CD8-positive, alpha-beta memory T cell (primary cell): ENCODE measurements around the gene SEMA3B. TPM values are rescaled to one million over a fixed set of nuclear protein-coding genes. Genes with fewer than 3 reads are reported as not detected.

ENCODE experiments used
- CTCF ChIA-PET: fragments of 350-600 bp; sonication (Branson Sonifier 250); formaldehyde crosslinking; loops from one replicate; lab custom pipeline; 2021; ENCODE audit warnings: antibody characterized with exemption; lab: Charles Lee
- POLR2A ChIA-PET: fragments of 350-600 bp; sonication (Branson Sonifier 250); formaldehyde crosslinking; loops from one replicate; lab custom pipeline; 2021; ENCODE audit warnings: antibody characterized with exemption; lab: Charles Lee
- DNase-seq, 5 donors: peaks; one replicate each; pipeline versions ENCODE4 v3.0.0 to v3.0.0-alpha.2; 2020 to 2022; ENCODE audit warnings: mixed read lengths in 1 of 5
- H3K27ac ChIP-seq: one replicate; pipeline ENCODE4 v1.7.0; 2013; ENCODE audit warnings: low read depth, mild to moderate bottlenecking, low read length, moderate library complexity
- H3K27me3 ChIP-seq: 2 replicates; pipeline ENCODE4 v1.7.0; 2013; ENCODE audit warnings: low read length, mild to moderate bottlenecking; ENCODE audit not compliant: insufficient read depth, poor library complexity, severe bottlenecking
- H3K36me3 ChIP-seq: 2 replicates; pipeline ENCODE4 v1.7.0; 2013; ENCODE audit warnings: mild to moderate bottlenecking, low read length, moderate library complexity; ENCODE audit not compliant: insufficient read depth
- H3K4me1 ChIP-seq: 2 replicates; pipeline ENCODE4 v1.7.0; 2013; ENCODE audit warnings: mild to moderate bottlenecking, low read length, moderate library complexity; ENCODE audit not compliant: insufficient read depth
- H3K4me3 ChIP-seq: 2 replicates; pipeline ENCODE4 v1.7.0; 2013; ENCODE audit warnings: mild to moderate bottlenecking, low read length
- H3K9me3 ChIP-seq: 2 replicates; pipeline ENCODE4 v1.7.0; 2013; ENCODE audit warnings: mild to moderate bottlenecking, low read length
- H3K27ac Mint-ChIP-seq, 8 donors: one replicate each; pipeline ENCODE4 v1.8.0; 2020 to 2021; ENCODE audit warnings: mixed read lengths in 8 of 8, mild to moderate bottlenecking in 6 of 8, inconsistent platforms in 3 of 8, moderate library complexity in 3 of 8
- H3K27me3 Mint-ChIP-seq, 2 donors: one replicate each; pipeline ENCODE4 v1.8.0; 2020 to 2021; ENCODE audit warnings: mixed read lengths in 2 of 2, mild to moderate bottlenecking in 1 of 2, moderate library complexity in 1 of 2
- H3K36me3 Mint-ChIP-seq, 3 donors: one replicate each; pipeline ENCODE4 v1.8.0; 2020 to 2021; ENCODE audit warnings: mixed read lengths in 3 of 3, inconsistent platforms in 1 of 3, mild to moderate bottlenecking in 1 of 3
- H3K4me1 Mint-ChIP-seq, 3 donors: one replicate each; pipeline ENCODE4 v1.8.0; 2020 to 2021; ENCODE audit warnings: mixed read lengths in 3 of 3, inconsistent platforms in 1 of 3, mild to moderate bottlenecking in 1 of 3
- H3K4me3 Mint-ChIP-seq, 7 donors: one replicate each; pipeline ENCODE4 v1.8.0; 2020 to 2021; ENCODE audit warnings: mixed read lengths in 7 of 7, mild to moderate bottlenecking in 6 of 7, moderate library complexity in 4 of 7, inconsistent platforms in 2 of 7
- H3K9me3 Mint-ChIP-seq, 5 donors: one replicate each; pipeline ENCODE4 v1.8.0; 2020 to 2022; ENCODE audit warnings: mixed read lengths in 5 of 5, mild to moderate bottlenecking in 3 of 5, moderate library complexity in 2 of 5, inconsistent platforms in 1 of 5
- polyA plus RNA-seq: library from polyadenylated mRNA; unstranded; fragments of 300-500 nt; fragmentation: Illumina TruSeq; gene quantifications from one replicate; pipeline ENCODE4 v1.2.3, GENCODE V29; 2021
- total RNA-seq, 2 experiments: library from RNA; stranded (reverse); gene quantifications; one replicate each; pipeline ENCODE4 v1.2.3, GENCODE V29; 2021

The SEMA3B gene
- total and polyA plus RNA-seq, 3 experiments from 2014 or later: 0.22 TPM; not detected in 2

DNA sequence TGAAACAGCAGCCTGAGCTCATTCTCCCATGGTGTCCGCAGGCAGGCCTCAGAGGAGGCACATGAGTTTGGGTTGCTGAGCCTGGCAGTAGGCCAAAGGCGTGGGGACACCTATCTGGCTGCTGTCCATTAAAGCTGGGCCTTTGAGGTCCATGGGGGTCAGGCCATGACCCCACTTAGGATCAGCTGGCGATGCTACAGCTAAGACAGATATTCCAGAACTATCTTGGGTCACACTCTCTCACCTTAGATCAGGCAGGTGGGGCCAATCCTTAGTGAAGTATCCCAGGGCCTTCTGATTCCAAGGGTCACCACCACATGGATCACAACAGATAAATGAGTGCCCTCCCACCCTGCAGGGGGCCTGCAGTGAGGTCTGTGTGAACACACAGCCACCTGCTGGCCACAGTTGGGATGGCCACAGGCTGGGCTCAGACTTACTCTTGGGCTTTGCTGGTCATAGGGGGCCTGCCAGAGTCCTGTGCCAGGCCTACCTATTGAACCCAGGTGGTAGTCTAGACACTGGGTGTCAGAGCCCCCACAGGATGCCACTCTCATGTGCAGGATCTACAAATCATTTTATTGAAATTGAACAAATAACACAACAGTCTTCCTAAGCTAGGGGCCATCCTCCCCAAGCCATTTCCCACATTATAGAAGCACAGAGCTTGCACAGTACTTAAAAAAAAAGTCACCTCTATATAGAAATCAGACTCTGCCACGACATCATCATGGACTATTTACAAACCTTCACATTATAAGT lies 55.6 kb downstream of the SEMA3B start:
- Mint-ChIP-seq H3K27me3 (peaks cover 0 to 1% of the 10 kb centered on the region in 2 donors), H3K9me3 (no peaks in the 10 kb centered on the region), H3K27ac (peak overlapping the region; percentile 31 to 89 (median 64)), H3K4me1 (peaks cover 30 to 51% (median 36%) of the 10 kb centered on the region in 3 donors), H3K4me3 (peak overlapping the region in 2 of 7 donors; percentile 5 to 85), H3K36me3 (peaks cover 0 to 30% (median 0%) of the 10 kb centered on the region in 3 donors)
- H3K4me3 ChIP-seq: no peak overlapping the region
- no peaks in the 10 kb centered on the region for H3K9me3 ChIP-seq
- CTCF ChIA-PET: interaction anchor here (0.8 to 3.3 kb wide), 18 partner anchors 8 to 130 kb away, joined by 3 to 22 read pairs (median 4); partner anchors contain the start of genes HYAL3 and NAA80
- no peak overlapping the region for H3K27ac ChIP-seq
- peaks cover 6% of the 10 kb centered on the region for H3K36me3 ChIP-seq
- POLR2A ChIA-PET: interaction anchor here (2.0 kb wide), 1 partner anchor 13 kb away, joined by 6 read pairs; no protein-coding TSS in a partner anchor
- no peaks in the 10 kb centered on the region for H3K27me3 ChIP-seq
- peak; percentile 39 to 75 (median 50) for DNase-seq
- H3K4me1 ChIP-seq: peaks cover 35% of the 10 kb centered on the region

DNA sequence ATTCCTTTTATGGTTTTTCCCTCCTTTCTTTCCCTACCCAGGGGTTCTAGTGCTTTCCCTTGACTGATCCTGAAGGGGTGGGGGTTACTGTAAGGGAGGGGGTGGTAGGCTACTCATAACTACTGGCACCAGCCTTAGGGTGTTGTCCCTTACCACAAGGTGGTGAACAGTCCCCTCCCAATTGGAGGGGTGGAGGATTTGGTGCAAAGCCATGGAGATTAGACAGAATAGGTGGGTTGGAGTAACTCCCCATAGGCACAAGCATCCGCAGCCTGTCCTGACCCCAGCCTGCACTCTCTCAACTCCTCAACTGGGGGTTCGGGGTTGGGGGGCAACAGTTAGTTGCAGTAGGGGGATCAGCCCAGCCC lies 56.1 kb downstream of the SEMA3B start:
- H3K4me3 ChIP-seq: no peak overlapping the region
- Mint-ChIP-seq H3K4me1 (peaks cover 25 to 45% (median 31%) of the 10 kb centered on the region in 3 donors), H3K36me3 (peaks cover 0 to 35% (median 0%) of the 10 kb centered on the region in 3 donors), H3K4me3 (peak overlapping the region in 3 of 7 donors; percentile 47 to 85 (median 76)), H3K27me3 (peaks cover 0 to 1% of the 10 kb centered on the region in 2 donors), H3K9me3 (no peaks in the 10 kb centered on the region), H3K27ac (peak overlapping the region in 5 of 8 donors; percentile 33 to 80 (median 70))
- no peaks in the 10 kb centered on the region for H3K9me3 ChIP-seq
- H3K27me3 ChIP-seq: no peaks in the 10 kb centered on the region
- H3K27ac ChIP-seq: no peak overlapping the region
- peaks cover 29% of the 10 kb centered on the region for H3K4me1 ChIP-seq
- DNase-seq: no peak
- peaks cover 11% of the 10 kb centered on the region for H3K36me3 ChIP-seq
- CTCF ChIA-PET: interaction anchor here (1.0 to 3.3 kb wide), 11 partner anchors 11 to 131 kb away, joined by 3 to 22 read pairs (median 4); partner anchors contain the start of genes HYAL3 and NAA80
- POLR2A ChIA-PET: no interaction called here

DNA sequence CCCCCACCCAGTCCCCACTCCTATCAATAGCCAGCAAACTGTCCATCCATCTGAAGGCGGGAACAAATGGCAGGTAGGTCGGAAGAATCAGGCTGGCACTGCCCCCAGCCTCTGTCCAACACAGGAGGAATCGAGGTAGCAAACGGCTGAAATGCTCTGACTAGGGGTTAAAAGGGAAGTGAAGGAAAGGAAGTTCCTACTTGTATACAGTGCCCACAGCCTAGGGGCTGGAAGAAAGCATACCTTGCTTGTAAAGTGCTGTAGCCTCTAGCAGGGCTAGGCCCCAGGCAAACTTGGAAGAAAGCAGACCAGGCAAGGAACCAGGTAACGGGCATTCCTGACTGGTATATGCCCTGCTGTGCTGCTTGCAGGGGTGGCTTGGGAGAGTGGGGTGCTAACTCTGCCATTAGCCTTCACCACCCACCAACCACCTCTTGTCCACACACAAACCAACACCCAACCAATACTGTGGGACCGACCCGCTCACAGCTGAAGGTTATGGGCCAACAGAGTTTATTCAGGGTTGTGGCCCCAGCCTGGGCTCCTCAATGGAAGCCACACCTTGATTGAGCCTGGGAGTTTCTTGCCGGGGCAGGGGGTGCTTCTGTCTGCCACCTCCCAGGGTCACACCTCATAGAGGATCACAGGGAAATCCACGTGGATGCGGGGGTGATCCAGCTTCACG lies 56.7 kb downstream of the SEMA3B start:
- H3K27me3 ChIP-seq: no peaks in the 10 kb centered on the region
- CTCF ChIA-PET: interaction anchor here (1.0 to 3.3 kb wide), 4 partner anchors 11 to 26 kb away, joined by 3 to 22 read pairs (median 12); partner anchors contain the start of genes HYAL3 and NAA80
- POLR2A ChIA-PET: interaction anchor here (3.9 kb wide), 1 partner anchor 12 kb away, joined by 57 read pairs; no protein-coding TSS in a partner anchor
- no peaks in the 10 kb centered on the region for H3K9me3 ChIP-seq
- Mint-ChIP-seq H3K27ac (peak overlapping the region in 5 of 8 donors; percentile 45 to 80 (median 66)), H3K36me3 (peaks cover 0 to 41% (median 0%) of the 10 kb centered on the region in 3 donors), H3K27me3 (peaks cover 0 to 1% of the 10 kb centered on the region in 2 donors), H3K9me3 (no peaks in the 10 kb centered on the region), H3K4me1 (peaks cover 20 to 40% (median 26%) of the 10 kb centered on the region in 3 donors), H3K4me3 (peak overlapping the region in 3 of 7 donors; percentile 47 to 85 (median 76))
- peaks cover 15% of the 10 kb centered on the region for H3K36me3 ChIP-seq
- H3K4me1 ChIP-seq: peaks cover 24% of the 10 kb centered on the region
- DNase-seq: no peak
- no peak overlapping the region for H3K4me3 ChIP-seq
- no peak overlapping the region for H3K27ac ChIP-seq

DNA sequence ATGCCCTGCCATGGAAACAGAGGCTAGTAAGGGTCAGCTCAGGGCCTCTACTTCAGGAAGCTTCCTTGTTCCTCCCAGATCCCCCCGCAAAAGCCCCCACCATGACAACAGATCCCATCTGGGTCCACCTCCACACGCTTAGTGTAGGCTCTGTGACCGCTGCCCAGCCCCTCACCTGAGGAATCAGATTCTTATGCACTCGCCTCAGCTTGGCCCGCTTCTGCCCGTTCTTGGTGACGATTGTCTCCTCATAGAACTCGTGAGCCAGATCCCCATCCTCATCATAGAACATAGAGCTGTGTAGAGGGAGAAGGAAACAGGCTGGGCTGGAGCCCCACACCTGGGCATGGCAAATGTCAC lies 57.2 kb downstream of the SEMA3B start:
- ChIA-PET POLR2A (interaction anchor here (3.9 kb wide), 1 partner anchor 11 kb away, joined by 57 read pairs; no protein-coding TSS in a partner anchor), CTCF (interaction anchor here (1.4 to 3.3 kb wide), 2 partner anchors 11 to 67 kb away, joined by 3 to 22 read pairs; no protein-coding TSS in a partner anchor)
- no peaks in the 10 kb centered on the region for H3K27me3 ChIP-seq
- no peaks in the 10 kb centered on the region for H3K9me3 ChIP-seq
- DNase-seq: no peak
- Mint-ChIP-seq H3K36me3 (peaks cover 0 to 44% (median 0%) of the 10 kb centered on the region in 3 donors), H3K4me1 (peaks cover 20 to 38% (median 24%) of the 10 kb centered on the region in 3 donors), H3K27me3 (peaks cover 0 to 1% of the 10 kb centered on the region in 2 donors), H3K27ac (peak overlapping the region in 6 of 8 donors; percentile 29 to 70 (median 60)), H3K9me3 (no peaks in the 10 kb centered on the region), H3K4me3 (peak overlapping the region; percentile 32 to 97 (median 45))
- peaks cover 22% of the 10 kb centered on the region for H3K4me1 ChIP-seq
- H3K27ac ChIP-seq: no peak overlapping the region
- H3K36me3 ChIP-seq: peaks cover 21% of the 10 kb centered on the region
- H3K4me3 ChIP-seq: no peak overlapping the region

DNA sequence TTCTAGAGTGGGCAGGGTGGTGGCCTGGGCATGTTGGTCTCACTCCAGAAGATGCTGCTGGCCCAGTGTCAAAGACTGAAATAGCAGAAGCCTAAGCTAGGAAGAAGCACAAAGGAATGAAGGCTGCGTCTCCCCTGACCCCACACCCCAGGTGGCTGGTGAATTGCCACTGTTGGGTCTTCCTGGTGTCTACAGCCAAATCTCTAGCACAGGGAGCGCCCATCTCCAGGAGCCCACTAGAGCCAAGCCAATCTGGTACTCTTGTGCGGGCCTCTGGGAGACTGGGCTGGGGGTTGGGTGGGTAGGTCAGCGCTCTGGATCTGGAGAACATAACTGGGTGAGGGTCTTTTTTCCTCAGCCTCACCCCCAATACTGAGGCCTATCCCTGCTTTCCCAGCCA lies 58.2 kb downstream of the SEMA3B start:
- Mint-ChIP-seq H3K36me3 (peaks cover 0 to 53% (median 0%) of the 10 kb centered on the region in 3 donors), H3K4me1 (peaks cover 23 to 43% (median 26%) of the 10 kb centered on the region in 3 donors), H3K4me3 (peak overlapping the region; percentile 82 to 97 (median 91)), H3K27me3 (peaks cover 0 to 1% of the 10 kb centered on the region in 2 donors), H3K9me3 (no peaks in the 10 kb centered on the region), H3K27ac (peak overlapping the region; percentile 15 to 96 (median 86))
- ChIA-PET CTCF (interaction anchor here (0.7 to 2.5 kb wide), 8 partner anchors 8 to 134 kb away, joined by 3 to 19 read pairs (median 4); partner anchors contain the start of genes IFRD2 and RASSF1), POLR2A (interaction anchor here (0.8 to 3.9 kb wide), 4 partner anchors 10 to 35 kb away, joined by 5 to 57 read pairs (median 8); partner anchors contain the start of genes HYAL3, IFRD2, NAA80 and RASSF1)
- Histone ChIP-seq H3K9me3 (no peaks in the 10 kb centered on the region), H3K4me1 (peaks cover 18% of the 10 kb centered on the region), H3K27me3 (no peaks in the 10 kb centered on the region), H3K4me3 (peak overlapping the region; percentile 70), H3K36me3 (peaks cover 26% of the 10 kb centered on the region), H3K27ac (peak overlapping the region; percentile 71)
- DNase-seq: no peak

Other genes with a start within 250 kb of the SEMA3B start
- gene RBM5, start 180.2 kb upstream of the SEMA3B start, total RNA-seq: 100 to 1,000 TPM; 127 to 136 TPM
- 36.9 TPM for gene RBM5, start 180.2 kb upstream of the SEMA3B start, polyA plus RNA-seq
- not detected for gene SEMA3F, start 113.8 kb upstream of the SEMA3B start, total RNA-seq
- not detected for gene SEMA3F, start 113.8 kb upstream of the SEMA3B start, polyA plus RNA-seq
- not detected for gene GNAT1, start 77.5 kb upstream of the SEMA3B start, total RNA-seq
- not detected for gene GNAT1, start 77.5 kb upstream of the SEMA3B start, polyA plus RNA-seq
- not detected for gene SLC38A3, start 63.9 kb upstream of the SEMA3B start, total RNA-seq
- gene SLC38A3, start 63.9 kb upstream of the SEMA3B start, polyA plus RNA-seq: not detected
- 100 to 1,000 TPM; 259 to 265 TPM for gene GNAI2, start 32.9 kb upstream of the SEMA3B start, total RNA-seq
- gene GNAI2, start 32.9 kb upstream of the SEMA3B start, polyA plus RNA-seq: 665 TPM
- not detected for gene LSMEM2, start 9.9 kb downstream of the SEMA3B start, total RNA-seq
- gene LSMEM2, start 9.9 kb downstream of the SEMA3B start, polyA plus RNA-seq: not detected
- gene IFRD2, start 23.3 kb downstream of the SEMA3B start, total RNA-seq: 100 to 1,000 TPM; 191 to 192 TPM
- gene IFRD2, start 23.3 kb downstream of the SEMA3B start, polyA plus RNA-seq: 66.8 TPM
- gene HYAL3, start 30.3 kb downstream of the SEMA3B start, total RNA-seq: 1 to 10 TPM; 7.7 to 8.4 TPM
- gene HYAL3, start 30.3 kb downstream of the SEMA3B start, polyA plus RNA-seq: 3.6 TPM
- 10 to 100 TPM; 17.3 to 18.3 TPM for gene NAA80, start 30.3 kb downstream of the SEMA3B start, total RNA-seq
- gene NAA80, start 30.3 kb downstream of the SEMA3B start, polyA plus RNA-seq: 19.3 TPM
- gene HYAL1, start 34.4 kb downstream of the SEMA3B start, total RNA-seq: under 1 TPM in 1 of 2 experiments, not detected in 1; 0.13 TPM
- 0.81 TPM for gene HYAL1, start 34.4 kb downstream of the SEMA3B start, polyA plus RNA-seq
- 10 to 100 TPM; 13.7 to 13.9 TPM for gene HYAL2, start 53.6 kb downstream of the SEMA3B start, total RNA-seq
- 10.8 TPM for gene HYAL2, start 53.6 kb downstream of the SEMA3B start, polyA plus RNA-seq
- gene TUSC2, start 59.1 kb downstream of the SEMA3B start, total RNA-seq: 10 to 100 TPM; 31.4 to 36.6 TPM
- gene TUSC2, start 59.1 kb downstream of the SEMA3B start, polyA plus RNA-seq: 52.9 TPM
- gene RASSF1, start 71.7 kb downstream of the SEMA3B start, total RNA-seq: 10 to 100 TPM; 70.8 to 71.9 TPM
- 152 TPM for gene RASSF1, start 71.7 kb downstream of the SEMA3B start, polyA plus RNA-seq
- 1 to 10 TPM in 1 of 2 experiments, under 1 TPM in 1; 0.97 to 1.3 TPM for gene ZMYND10, start 76.6 kb downstream of the SEMA3B start, total RNA-seq
- 1.1 TPM for gene ZMYND10, start 76.6 kb downstream of the SEMA3B start, polyA plus RNA-seq
- 10 to 100 TPM; 44.6 to 48.0 TPM for gene NPRL2, start 81.6 kb downstream of the SEMA3B start, total RNA-seq
- gene NPRL2, start 81.6 kb downstream of the SEMA3B start, polyA plus RNA-seq: 59.5 TPM
- gene CYB561D2, start 81.7 kb downstream of the SEMA3B start, total RNA-seq: 10 to 100 TPM; 32.4 to 37.7 TPM
- 78.2 TPM for gene CYB561D2, start 81.7 kb downstream of the SEMA3B start, polyA plus RNA-seq
- 10 to 100 TPM; 30.5 to 33.2 TPM for gene TMEM115, start 90.4 kb downstream of the SEMA3B start, total RNA-seq
- 47.2 TPM for gene TMEM115, start 90.4 kb downstream of the SEMA3B start, polyA plus RNA-seq
- 1 to 10 TPM in 1 of 2 experiments, under 1 TPM in 1; 0.73 to 1.1 TPM for gene CACNA2D2, start 234.5 kb downstream of the SEMA3B start, total RNA-seq
- gene CACNA2D2, start 234.5 kb downstream of the SEMA3B start, polyA plus RNA-seq: 2.6 TPM